ENCODE results near the gene HOXB8.

The HOXB8 gene

DNA sequence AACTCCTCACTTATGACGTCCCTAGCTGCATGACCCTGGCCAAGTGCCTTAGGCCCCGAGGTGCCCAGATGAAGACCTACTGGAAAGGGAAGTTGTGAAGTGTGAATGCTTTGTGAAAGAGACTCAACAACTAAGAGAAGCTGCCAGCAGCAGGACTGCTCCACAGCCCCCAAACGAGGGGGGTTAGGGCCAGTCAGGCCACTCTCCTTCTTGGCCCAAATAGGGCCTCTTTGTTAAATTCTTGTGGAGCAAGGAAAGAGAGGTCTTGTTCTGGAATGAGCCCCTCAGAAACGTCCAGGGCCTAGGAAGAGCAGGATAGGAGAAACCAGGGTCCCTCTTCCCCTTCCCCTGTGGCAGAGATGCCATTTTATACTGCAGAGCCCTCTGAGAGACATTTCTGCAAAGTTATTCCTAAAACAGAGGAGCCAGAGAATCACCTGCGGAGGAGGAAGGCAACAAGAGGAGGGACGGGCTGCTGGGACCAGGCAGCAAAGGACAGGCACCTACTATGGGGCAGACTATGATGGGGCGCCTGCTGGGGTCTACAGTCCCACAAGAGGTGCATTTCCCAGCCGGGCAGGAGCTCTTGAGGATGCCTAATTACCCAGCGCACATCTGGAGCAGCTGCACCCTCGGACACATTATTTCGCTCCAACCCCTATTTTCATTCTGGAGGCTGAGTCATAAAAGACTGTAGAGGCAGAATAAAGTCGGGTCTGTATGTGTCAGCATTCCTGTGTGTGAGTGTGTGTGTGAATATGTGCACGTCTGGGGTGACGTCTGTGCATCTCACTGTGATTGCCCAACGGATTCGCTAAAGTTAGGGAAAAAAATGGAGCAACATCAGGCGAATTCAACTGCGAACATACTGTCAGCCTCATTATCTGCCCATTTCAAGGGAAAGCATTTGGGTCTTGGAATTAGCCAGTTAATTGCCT lies 22.5 kb upstream of the HOXB8 start:
- no peak for FAIRE-seq

DNA sequence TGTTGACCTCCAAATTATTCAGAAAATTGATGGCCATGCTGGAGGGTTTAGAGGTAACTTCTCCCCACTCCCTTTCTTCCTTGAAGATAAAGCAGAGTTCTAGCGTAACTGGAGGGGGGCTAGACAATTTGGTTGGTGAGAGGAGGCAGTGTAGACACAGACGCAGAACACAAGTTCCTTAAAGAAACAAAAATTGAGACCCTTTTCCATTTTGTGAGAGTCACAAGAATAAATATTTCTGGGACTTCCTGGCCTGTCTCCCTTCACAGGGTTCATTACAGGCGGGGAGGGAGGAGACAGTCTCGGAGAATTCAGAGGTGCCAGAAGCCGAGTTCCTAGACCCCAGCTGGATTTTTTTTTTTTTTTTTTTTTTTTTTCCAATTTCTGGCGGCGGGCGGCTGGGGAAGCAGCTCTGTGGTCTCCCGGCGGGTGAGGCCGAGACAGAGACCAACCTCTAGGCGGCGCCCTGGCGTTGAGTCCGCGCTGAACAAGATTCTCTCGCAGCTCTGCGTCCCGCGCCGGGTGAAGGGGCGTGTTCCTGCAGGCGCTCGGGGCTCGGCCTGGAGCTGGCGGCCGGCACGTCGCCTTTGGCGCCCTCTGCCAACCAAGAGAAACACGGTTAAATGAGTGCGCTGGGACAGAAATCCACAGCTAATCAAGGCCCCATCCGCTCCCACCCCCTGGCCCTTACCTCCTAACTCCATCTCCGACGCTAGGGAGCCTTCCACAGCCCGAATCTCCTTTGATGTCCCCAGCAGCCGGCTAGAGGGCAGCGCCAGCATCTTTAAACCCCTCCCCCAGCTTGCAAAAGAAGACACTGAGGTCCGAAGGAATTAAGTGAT lies 21.3 kb upstream of the HOXB8 start:
- FAIRE-seq = peak; percentile 95

DNA sequence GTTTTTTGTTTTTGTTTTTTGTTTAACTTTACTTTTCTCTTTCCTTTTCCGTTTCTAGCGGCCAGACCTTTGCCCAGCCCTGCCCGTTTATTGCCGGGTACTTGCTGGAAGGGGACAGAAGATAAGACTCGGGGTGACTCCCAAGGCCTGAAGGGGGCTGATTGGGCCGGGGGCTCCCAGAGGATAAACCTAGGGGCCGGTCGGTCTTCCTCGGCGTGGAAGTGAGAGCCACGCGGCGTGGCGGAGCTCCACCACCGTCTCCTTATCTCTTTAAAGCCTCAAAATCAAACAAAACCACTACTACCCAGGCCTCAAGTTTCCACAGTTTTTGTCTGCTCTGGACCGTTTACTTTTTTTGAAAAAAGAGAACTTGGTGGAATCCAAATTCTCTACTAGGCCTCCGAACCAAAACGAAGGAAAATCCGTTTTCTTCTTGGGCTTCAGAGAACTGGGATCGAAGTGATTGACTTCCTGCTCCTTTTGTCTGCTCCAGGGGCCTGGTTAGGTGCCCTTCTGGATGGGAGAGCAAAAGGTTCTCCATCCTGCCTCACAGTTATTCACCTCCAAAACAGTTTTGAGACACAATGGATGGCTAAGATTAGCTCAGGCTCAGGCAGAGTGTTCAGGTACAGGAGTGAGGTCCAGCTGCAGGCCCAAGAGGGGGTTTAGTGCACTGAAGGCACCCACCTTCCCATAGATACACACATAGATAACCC lies 19.6 kb upstream of the HOXB8 start:
- FAIRE-seq = no peak

DNA sequence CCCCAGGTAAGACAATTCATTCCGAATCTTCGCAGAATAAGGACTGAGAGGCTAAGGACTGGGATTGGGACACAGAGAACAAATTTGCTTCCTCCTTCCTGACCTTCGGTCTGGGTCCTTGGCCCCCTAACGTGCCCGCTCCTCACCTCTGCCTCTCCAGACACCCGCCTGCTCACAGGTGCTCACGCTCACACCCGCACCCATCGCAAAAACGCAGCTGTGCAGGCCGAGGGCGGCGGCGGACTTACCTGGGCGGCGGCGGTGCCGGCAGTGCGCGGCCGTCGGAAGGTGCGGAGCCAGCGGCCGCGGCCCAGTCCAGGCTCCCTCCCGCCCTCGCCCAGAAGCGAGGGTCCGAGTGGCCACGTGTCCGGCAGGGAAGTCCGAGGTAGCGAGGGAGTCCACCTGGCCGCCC lies 18.2 kb upstream of the HOXB8 start:
- no peak for FAIRE-seq

DNA sequence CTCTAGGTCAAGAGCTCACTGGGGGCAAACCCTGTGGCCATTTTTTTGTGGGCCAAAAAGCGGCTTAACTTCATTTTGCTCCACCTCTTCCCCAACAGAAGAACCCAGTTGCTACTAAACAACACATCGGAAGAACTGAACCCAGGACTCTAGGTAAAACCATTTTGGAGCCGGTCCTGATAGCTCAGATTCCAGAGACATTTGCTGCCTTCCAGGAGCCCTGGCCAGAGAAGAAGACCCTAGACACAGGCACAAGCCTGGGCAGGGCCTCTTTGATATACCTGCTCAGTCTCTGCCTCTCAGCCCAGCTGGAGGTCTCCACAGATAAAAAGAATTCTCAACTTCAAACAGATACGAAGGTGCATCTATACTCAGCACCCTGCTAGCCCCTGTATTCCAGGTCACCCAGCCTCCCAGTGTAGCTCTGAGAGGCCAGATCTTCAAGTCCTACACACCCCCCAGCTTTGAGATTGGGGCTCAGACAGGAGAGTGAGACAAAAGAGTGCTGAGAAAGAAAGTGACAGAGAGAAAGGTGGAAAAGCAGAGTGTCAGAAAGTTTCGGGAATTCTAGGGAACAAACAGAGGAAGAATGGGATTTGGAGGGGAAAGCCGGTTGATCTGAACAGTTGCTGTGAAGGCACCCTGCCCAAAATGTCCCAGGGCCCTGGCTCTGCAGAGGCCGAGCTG lies 17.6 kb upstream of the HOXB8 start:
- no peak for FAIRE-seq

DNA sequence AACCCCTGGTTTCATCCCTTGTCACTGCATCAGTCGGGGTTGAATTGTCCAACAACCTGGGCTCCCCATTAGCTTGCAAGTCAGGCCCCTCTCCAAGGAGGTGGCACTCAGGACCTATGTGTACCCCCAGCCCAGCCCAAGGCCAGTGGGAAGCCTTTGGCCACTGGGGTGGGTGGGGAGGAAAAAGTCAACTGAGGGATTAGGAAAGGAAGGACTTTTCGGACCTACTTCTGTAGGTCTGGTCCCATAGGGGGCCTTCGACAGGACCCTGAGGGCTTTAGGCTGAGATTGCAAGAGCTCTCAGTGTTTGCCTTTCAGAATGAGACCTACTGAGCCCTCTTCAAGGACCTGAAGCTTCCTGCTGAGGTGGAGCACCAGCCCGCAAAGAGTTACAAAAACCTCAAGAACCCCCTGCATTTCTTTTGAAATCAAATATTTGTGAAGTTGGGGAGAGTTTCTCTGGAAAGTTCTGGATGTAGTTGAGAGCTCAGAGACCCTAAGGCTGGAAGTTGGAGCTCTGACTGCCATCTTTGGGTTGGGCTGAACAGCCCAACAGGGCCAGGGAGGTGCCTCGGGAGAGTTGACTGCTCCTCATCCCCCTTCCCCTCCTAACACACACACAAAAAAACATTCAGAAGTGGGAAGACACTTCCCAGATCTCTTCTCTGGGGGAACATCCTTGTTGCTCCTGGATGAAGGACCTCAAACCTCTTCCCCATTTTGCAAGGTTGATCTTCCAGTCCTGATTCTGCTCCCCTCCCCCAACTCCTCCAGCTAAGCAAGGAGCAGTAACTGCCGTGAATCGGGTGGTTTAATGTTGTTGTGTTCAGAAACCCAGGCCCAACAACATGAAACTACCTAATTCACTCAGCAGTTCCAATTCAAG lies 16.8 kb upstream of the HOXB8 start:
- FAIRE-seq = no peak

DNA sequence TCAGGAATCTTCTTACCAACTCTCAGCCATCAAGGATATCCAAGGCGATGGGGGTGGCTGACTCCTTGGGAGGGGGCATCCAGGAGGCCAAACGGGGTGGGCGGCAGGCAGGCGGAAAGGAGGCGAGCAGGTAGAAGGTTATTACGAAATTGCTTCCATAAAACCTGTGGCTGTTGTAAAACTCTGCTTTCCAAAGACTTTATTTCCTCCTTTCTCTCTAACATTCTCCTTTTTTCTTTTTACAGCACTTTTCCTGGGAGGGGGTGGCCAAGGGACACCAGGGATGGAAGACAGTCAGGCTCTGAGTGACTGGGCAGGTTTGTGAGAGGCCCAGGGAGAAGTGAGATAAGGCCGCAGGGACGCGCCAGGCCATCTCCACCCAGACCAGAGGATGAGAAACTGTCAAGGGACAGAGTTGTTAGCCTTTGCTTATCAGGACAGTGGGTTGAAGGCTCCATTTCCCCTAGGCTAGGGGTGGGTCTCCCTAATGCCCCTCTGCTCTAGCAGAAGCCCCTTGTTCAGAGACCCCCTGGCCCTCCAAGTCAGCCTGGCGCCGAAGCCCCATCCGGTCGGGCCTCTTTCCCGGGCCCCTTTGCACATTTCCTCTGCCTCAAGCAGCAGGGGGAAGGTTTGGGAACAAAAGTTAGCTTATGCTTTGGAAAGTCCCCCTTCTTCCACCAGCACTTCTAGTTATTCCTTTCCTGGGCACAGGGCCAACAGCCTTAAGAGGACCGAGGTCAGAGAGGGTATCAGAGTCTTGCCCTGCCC lies 16.0 kb upstream of the HOXB8 start:
- no peak for FAIRE-seq

DNA sequence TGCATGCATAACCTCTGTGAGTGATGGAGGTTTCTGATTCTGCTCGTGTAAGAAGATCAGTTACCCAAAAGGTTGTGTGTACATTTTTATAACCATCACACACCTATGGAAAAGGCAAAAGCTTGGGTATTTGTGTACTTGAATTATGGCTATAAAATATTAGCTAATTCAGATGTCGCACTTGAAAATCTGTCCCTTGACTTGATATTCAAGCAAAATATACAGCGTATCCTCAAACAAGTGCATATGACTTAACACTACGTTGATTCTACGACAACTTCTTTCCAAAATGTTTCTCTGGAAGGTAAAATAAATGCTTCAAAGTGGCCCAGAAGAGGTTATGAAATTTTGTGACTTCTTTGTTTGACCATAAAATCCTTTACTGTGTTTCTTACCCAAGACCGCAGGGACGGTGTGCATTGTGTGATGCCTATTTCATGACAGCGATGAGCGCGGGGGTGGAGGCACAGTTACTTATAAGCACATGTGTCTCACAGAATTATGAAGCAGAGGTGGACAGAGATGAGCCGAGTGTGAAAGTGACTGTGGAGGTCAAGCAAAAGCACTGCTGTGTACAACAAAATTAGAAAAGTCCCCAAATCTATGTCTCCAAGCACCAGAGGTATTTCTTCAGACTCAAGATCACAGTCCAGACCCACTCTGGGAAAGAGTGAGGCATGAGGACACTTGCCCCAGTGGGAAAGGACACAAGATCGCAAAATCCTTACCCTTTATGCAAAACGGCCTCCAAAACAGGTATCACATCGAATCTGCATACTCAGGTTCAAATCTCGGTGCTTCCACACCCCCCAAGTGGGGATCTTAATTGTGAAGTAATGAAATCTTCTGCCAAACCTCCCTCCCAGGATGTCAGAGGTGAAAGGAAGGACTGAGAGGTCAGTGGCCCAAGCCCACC lies 15.2 kb upstream of the HOXB8 start:
- FAIRE-seq = no peak

DNA sequence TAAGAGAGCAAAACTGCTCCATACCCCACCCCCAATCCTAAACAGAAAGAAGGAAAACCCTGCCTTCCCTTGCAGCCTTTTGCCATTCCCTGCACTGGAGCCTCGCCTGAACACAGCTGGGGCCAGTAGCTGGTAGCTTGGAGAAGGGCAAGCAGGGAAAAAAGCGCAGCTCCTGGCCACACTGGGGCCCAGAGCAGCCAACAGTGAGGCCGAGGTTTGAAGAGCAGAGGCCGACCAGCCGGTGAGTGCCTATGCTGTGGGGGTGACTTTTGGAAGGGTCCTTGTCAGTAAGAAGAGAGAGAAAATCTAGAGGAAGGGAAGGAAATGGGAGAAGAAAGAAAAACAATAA lies 14.3 kb upstream of the HOXB8 start:
- FAIRE-seq = no peak

DNA sequence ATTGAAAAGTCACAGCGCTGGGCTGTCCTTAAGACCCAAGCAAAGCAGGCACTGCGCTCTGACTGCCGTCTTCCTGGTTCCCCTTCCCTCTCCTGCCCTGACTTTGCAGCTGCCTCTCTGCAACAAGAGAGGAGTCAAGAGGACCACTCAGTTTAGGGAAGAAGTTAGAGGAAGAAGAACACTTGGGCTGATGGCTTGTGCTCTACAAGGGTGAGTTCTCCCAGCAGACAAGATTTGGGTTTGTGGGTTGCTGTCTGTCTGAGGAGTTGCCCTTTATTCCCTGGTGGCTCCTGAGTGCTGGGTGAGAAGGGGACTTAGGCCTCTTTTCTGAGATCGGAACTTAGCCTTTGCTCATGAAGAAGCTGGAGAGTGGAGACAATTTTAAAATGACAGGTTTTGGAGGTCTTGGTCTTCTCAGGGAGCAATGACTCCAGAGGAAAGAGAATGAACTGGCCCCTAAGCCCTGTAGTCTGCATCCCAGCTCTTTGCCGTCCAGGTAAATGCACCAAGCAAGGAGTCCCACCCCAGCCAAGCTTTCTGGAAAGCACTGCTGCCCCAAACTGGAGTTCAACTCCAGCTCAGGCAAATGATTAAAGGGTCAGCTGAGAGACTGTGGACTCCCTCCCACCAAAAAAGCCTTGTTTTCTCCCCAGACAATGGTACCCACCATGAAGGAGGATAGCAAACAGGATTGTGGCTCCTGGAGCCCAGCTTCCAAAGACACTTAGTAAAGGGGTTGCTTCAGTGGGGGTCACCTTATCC lies 13.7 kb upstream of the HOXB8 start:
- FAIRE-seq = no peak

DNA sequence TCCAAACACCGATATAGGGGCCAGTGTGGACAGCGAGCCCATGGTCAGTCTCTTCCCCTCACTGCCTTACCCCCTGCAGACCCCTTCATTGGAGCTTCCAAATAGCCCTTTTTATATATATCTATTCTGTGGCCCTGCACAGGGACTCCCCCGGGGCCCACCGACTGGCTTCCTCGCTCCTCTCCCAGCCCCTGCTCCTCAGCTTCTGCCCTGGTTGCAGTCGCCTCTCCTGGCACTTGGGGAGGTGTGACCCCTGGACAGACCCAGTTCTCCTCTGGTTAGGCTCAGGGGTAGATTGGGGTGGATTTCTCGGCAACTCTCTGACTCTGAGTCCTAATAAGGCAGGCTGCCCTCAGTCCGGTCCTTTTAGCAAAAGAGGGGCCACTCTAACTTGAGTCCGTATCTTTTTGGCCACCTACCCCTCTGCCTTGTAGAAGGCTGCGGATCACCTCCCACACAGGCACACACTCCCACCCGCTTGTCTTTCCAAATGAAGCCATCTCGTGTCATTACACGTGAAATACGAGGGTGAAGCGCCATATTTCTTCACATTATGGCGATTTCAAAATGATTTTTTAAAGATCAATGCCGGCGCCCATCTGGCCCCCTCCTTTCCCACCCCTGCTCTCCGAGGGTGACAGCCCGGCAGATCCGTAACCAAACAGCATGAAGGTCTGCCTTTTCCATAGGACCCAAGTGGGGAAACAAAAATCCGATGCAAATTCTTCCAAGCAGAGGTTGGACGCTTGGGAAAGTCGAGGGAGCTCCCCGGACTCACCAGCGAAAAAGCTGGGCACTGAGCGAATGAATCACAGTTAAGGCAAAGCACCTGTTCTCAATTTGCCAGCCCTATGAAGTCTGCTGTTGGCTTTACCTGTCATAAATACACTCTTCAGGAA lies 12.8 kb upstream of the HOXB8 start:
- FAIRE-seq = no peak

DNA sequence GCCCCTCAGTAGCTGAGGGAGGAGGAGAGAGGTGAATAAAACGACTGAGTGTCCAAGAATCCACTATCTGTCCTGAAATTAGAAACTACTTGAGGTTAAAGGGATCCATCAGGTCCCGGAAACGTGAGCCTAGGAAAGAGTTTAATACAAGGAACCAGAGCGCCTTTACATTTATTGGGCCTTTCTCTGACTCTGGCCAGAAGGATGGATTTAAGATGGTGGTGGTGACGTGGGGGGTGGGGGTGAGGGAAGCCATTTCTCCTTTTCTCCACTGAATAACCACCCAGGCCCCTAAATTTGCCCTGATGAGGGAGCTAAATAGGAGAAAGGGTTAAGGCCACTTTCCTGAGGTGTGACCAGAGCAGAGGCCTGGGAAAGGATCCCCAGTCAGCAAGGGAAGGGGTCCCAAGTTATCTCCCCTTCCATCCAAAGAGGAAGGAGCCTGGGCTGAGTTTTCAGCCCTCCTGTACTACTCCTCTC lies 12.1 kb upstream of the HOXB8 start:
- no peak for FAIRE-seq

DNA sequence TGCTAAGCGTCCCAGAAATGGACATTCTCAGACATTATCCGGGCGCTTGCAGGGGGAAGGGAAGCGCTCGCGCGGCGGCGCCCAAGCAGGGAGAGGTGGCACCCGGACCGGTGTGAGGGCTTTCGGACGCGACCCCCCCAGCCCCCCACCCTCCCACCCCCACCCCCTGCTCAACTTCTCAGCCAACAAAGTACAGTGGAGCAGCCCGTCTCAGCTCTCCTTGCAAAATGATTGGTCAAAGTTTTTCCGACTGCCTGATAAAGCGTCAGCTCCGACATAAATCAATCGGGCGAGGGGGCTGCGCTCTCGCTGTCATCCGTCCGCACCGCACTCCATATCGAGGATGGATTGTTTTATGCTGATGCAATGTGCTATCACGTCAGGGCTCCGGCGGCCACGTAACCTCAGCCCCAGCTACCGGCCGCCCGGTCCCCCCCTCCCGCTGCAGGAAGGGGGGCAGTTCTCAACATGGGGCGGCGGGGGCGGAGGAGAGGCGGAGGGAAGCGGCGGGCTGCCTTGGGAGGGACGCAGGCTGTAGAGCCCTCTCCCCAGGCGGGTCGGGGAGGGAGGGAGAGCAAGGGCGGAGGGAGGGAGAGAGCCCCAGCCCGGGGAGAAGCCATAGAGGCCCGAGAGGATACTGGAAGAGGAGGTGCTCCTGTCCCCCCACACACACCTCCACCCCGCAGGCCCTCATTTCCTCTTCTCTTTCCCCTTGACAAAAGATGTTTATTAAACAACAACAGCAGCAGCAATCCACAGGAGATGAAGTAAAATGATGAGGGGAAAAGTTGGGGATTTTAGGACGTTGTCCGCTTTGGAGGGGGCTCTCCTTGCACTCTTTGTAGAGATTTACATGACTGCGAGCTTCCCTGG lies 11.4 kb upstream of the HOXB8 start, which contains the start of gene HOXB9:
Gene HOXB9 (minus strand): TSS at position 114 of the 873 bp plus-strand sequence. CDS start 89 bp downstream, at position 25.
- no peak for FAIRE-seq

DNA sequence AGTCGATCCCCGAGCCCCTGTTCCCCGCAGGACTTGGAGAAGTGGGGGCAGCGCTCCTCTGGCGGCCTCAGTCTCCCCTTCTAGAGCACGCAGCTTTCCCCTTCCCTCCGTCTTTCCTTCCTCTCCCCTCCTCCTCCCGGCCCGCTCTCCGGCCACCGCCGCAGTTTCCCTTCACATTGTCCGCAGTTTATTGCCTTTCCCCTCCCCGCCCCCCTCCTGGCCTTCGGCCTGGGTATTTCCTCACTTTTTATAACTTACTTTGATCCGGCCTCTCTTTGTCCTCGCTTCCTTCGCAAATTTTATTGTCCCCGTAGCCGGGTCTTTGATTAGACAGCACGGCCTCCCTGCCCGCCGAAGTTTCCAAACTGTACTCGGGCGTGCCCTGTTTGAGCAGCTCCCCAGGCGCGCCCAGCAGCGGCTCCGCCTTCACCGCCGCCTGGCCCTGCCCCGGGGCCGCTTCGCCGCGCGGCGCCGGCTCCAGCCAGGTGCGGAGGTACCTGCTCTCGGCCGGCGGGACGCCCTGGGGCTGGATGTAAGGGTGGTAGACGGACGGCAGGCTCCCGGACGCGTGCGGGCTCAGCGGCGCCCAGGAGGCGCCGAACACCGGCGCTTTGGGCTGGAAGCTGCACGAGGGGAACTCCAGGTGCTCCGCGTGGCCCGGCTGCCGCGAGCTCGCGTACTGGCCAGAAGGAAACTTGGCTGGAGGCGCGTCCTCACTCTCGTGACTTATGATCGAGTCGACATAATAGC lies 10.6 kb upstream of the HOXB8 start:
- FAIRE-seq = no peak
